ENCODE data around the gene PCBP1. TPM values are rescaled to one million over a fixed set of nuclear protein-coding genes. Genes with fewer than 3 reads are reported as not detected.
"Not testable (repeated sequence)": the region's sequence is repeated elsewhere in the genome, so short reads cannot be mapped to it uniquely, and the experiment has no call there.

Gene PCBP1
- polyA plus RNA-seq, 1 experiment = 63.8 TPM

- no peak for TF ChIP-seq CTCF (IDR thresholded peaks at IDR 0.05; ENCODE audit: low read depth, low read length)
- H3K27me3 ChIP-seq (ENCODE audit: control insufficient read depth, insufficient read depth, low read length) = no peaks in the 10 kb centered on the region
- no peak overlapping the region for H3K27ac ChIP-seq (ENCODE audit: low read depth, low read length)
- H3K4me3 ChIP-seq (ENCODE audit: low read depth, low read length) = no peak overlapping the region
- H3K9me3 ChIP-seq (ENCODE audit: control insufficient read depth, insufficient read depth, low read length) = no peaks in the 10 kb centered on the region
- ChIA-PET CTCF (no interaction called here), POLR2A (no interaction called here)
- no peak for DNase-seq (ENCODE audit: low read depth, low spot score)
These were observed 39.8 kb upstream of the PCBP1 start for GRCh38 chr2:70047451-70047850.

GRCh38 chr2:70049255-70049654 lies 38.0 kb upstream of the PCBP1 start:
- H3K4me3 ChIP-seq (ENCODE audit: low read depth, low read length) = no peak overlapping the region
- H3K9me3 ChIP-seq (ENCODE audit: control insufficient read depth, insufficient read depth, low read length) = no peaks in the 10 kb centered on the region
- H3K27me3 ChIP-seq (ENCODE audit: control insufficient read depth, insufficient read depth, low read length) = no peaks in the 10 kb centered on the region
- H3K27ac ChIP-seq (ENCODE audit: low read depth, low read length) = no peak overlapping the region
- POLR2A ChIA-PET = no interaction called here
- TF ChIP-seq CTCF (IDR thresholded peaks at IDR 0.05; ENCODE audit: low read depth, low read length) = no peak
- CTCF ChIA-PET = no interaction called here
- DNase-seq (ENCODE audit: low read depth, low spot score) = no peak

- ChIA-PET CTCF (interaction anchor here (0.5 kb wide), 1 partner anchor 145 kb away, joined by 3 read pairs; no protein-coding TSS in a partner anchor), POLR2A (no interaction called here)
- Histone ChIP-seq H3K27me3 (ENCODE audit: control insufficient read depth, insufficient read depth, low read length) (no peaks in the 10 kb centered on the region), H3K27ac (ENCODE audit: low read depth, low read length) (no peak overlapping the region), H3K9me3 (ENCODE audit: control insufficient read depth, insufficient read depth, low read length) (no peaks in the 10 kb centered on the region), H3K4me3 (ENCODE audit: low read depth, low read length) (no peak overlapping the region)
- no peak for DNase-seq (ENCODE audit: low read depth, low spot score)
- no peak for TF ChIP-seq CTCF (IDR thresholded peaks at IDR 0.05; ENCODE audit: low read depth, low read length)
These were observed 36.4 kb upstream of the PCBP1 start for GRCh38 chr2:70050631-70051425.

GRCh38 chr2:70055259-70055658 lies 32.0 kb upstream of the PCBP1 start:
- H3K27me3 ChIP-seq (ENCODE audit: control insufficient read depth, insufficient read depth, low read length); H3K9me3 ChIP-seq (ENCODE audit: control insufficient read depth, insufficient read depth, low read length); DNase-seq (ENCODE audit: low read depth, low spot score); H3K4me3 ChIP-seq (ENCODE audit: low read depth, low read length); H3K27ac ChIP-seq (ENCODE audit: low read depth, low read length): not testable (repeated sequence)
- ChIA-PET POLR2A (interaction anchor here (0.6 kb wide), 1 partner anchor 9 kb away, joined by 3 read pairs; no protein-coding TSS in a partner anchor), CTCF (interaction anchor here (0.7 kb wide), 1 partner anchor 680 kb away, joined by 3 read pairs; no protein-coding TSS in a partner anchor)

GRCh38 chr2:70061317-70061716 lies 26.0 kb upstream of the PCBP1 start:
- no peak overlapping the region for H3K27ac ChIP-seq (ENCODE audit: low read depth, low read length)
- no peaks in the 10 kb centered on the region for H3K27me3 ChIP-seq (ENCODE audit: control insufficient read depth, insufficient read depth, low read length)
- H3K9me3 ChIP-seq (ENCODE audit: control insufficient read depth, insufficient read depth, low read length) = no peaks in the 10 kb centered on the region
- no peak overlapping the region for H3K4me3 ChIP-seq (ENCODE audit: low read depth, low read length)
- ChIA-PET CTCF (interaction anchor here (1.0 kb wide), 1 partner anchor 9 kb away, joined by 5 read pairs; no protein-coding TSS in a partner anchor), POLR2A (no interaction called here)
- DNase-seq (ENCODE audit: low read depth, low spot score) = no peak
- TF ChIP-seq CTCF (IDR thresholded peaks at IDR 0.05; ENCODE audit: low read depth, low read length) = no peak

All from AG04450 (cell line).